Ovary (tissue), 3 donors: ENCODE data around the gene LIPC.

Experiments
- POLR2A ChIP-seq: fragments of 450-650 bp; IDR thresholded peaks from one replicate; pipeline ENCODE4 v1.6.1; 2017; ENCODE audit warnings: antibody characterized with exemption, mild to moderate bottlenecking, moderate library complexity
- TF ChIP-seq, protein P1 (sequence below), 3 donors: fragments of 450-650 bp in 2 of 3; fragments of 200-600 bp in 1 of 3; IDR thresholded peaks; one replicate each; pipeline versions ENCODE4 v1.5.1 to v1.8.0; 2016 to 2022; ENCODE audit warnings: antibody characterized with exemption in 3 of 3, mild to moderate bottlenecking in 1 of 3
- donor health status: DM: no; HTN: no; CAD: no.

GRCh38 chr15:58396181-58396580 is 35.6 kb upstream of the LIPC start:
- TF ChIP-seq POLR2A, result no peak
- TF ChIP-seq, protein P1, sequence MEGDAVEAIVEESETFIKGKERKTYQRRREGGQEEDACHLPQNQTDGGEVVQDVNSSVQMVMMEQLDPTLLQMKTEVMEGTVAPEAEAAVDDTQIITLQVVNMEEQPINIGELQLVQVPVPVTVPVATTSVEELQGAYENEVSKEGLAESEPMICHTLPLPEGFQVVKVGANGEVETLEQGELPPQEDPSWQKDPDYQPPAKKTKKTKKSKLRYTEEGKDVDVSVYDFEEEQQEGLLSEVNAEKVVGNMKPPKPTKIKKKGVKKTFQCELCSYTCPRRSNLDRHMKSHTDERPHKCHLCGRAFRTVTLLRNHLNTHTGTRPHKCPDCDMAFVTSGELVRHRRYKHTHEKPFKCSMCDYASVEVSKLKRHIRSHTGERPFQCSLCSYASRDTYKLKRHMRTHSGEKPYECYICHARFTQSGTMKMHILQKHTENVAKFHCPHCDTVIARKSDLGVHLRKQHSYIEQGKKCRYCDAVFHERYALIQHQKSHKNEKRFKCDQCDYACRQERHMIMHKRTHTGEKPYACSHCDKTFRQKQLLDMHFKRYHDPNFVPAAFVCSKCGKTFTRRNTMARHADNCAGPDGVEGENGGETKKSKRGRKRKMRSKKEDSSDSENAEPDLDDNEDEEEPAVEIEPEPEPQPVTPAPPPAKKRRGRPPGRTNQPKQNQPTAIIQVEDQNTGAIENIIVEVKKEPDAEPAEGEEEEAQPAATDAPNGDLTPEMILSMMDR (IDR thresholded peaks at IDR 0.05), result no peak
